Liver (tissue), 9 donors: Measurements from ENCODE around the gene ENO4. TPM values are rescaled to one million over a fixed set of nuclear protein-coding genes. Genes with fewer than 3 reads are reported as not detected.

Experiments
- DNase-seq: peaks from one replicate; pipeline ENCODE4 v3.0.0-alpha.2; 2017; ENCODE audit warnings: low spot score
- H3K27ac ChIP-seq, 2 donors: one replicate each; pipeline ENCODE4 v1.7.0; 2013; ENCODE audit warnings: inconsistent platforms in 2 of 2, low read length in 2 of 2, control low read depth in 1 of 2, low read depth in 1 of 2, mild to moderate bottlenecking in 1 of 2
- H3K27me3 ChIP-seq, 4 donors: one replicate each; pipeline versions ENCODE4 v1.6.1 to v1.7.0; 2013; ENCODE audit warnings: low read length in 3 of 4, inconsistent platforms in 1 of 4, mild to moderate bottlenecking in 1 of 4, moderate library complexity in 1 of 4; ENCODE audit not compliant: control insufficient read depth in 4 of 4, insufficient read depth in 4 of 4
- H3K36me3 ChIP-seq, 4 donors: one replicate each; pipeline versions ENCODE4 v1.6.1 to v1.7.0; 2013; ENCODE audit warnings: low read length in 3 of 4, mild to moderate bottlenecking in 3 of 4, low read depth in 1 of 4, moderate library complexity in 1 of 4; ENCODE audit not compliant: control insufficient read depth in 4 of 4, insufficient read depth in 3 of 4
- H3K4me1 ChIP-seq, 4 donors: one replicate each; pipeline versions ENCODE4 v1.6.1 to v1.7.0; 2013; ENCODE audit warnings: low read length in 3 of 4, mild to moderate bottlenecking in 3 of 4, moderate library complexity in 1 of 4; ENCODE audit not compliant: control insufficient read depth in 4 of 4, insufficient read depth in 4 of 4
- H3K4me3 ChIP-seq, 3 donors: one replicate each; pipeline versions ENCODE4 v1.6.1 to v1.7.0; 2013; ENCODE audit warnings: low read length in 3 of 3, control low read depth in 1 of 3, low read depth in 1 of 3, mild to moderate bottlenecking in 1 of 3
- H3K9ac ChIP-seq, 2 donors: one replicate each; pipeline ENCODE4 v1.7.0; 2013; ENCODE audit warnings: low read length in 2 of 2, mild to moderate bottlenecking in 2 of 2, moderate library complexity in 2 of 2, control low read depth in 1 of 2, low read depth in 1 of 2
- H3K9me3 ChIP-seq, 4 donors: one replicate each; pipeline versions ENCODE4 v1.6.1 to v1.7.0; 2013; ENCODE audit warnings: low read length in 3 of 4; ENCODE audit not compliant: control insufficient read depth in 4 of 4
- EGR1 ChIP-seq, 2 donors: IDR thresholded peaks; 2 replicates each; pipeline ENCODE4 v1.6.1; 2016 to 2018; ENCODE audit warnings: antibody characterized with exemption in 2 of 2, low read depth in 2 of 2
- FOXA1 ChIP-seq: IDR thresholded peaks from 2 replicates; pipeline ENCODE4 v1.6.1; 2016; ENCODE audit warnings: antibody characterized with exemption
- FOXA2 ChIP-seq: IDR thresholded peaks from 2 replicates; pipeline ENCODE4 v1.6.1; 2016; ENCODE audit warnings: antibody characterized with exemption
- GABPA ChIP-seq, 2 donors: IDR thresholded peaks in 1 of 2; conservative IDR thresholded peaks in 1 of 2; 2 replicates each; pipeline ENCODE4 v1.6.1; 2016; ENCODE audit warnings: antibody characterized with exemption in 2 of 2, mild to moderate bottlenecking in 1 of 2, moderate library complexity in 1 of 2
- HNF4A ChIP-seq, 2 donors: conservative IDR thresholded peaks; 2 replicates each; pipeline ENCODE4 v1.6.1; 2016; ENCODE audit warnings: antibody characterized with exemption in 2 of 2, mild to moderate bottlenecking in 2 of 2
- HNF4G ChIP-seq: IDR thresholded peaks from 2 replicates; pipeline ENCODE4 v1.6.1; 2016; ENCODE audit warnings: antibody characterized with exemption
- JUND ChIP-seq, 2 donors: IDR thresholded peaks; 2 replicates each; pipeline ENCODE4 v1.6.1; 2016; ENCODE audit warnings: antibody characterized with exemption in 2 of 2
- NR2F2 ChIP-seq: IDR thresholded peaks from 2 replicates; pipeline ENCODE4 v1.6.1; 2016; ENCODE audit warnings: antibody characterized with exemption
- RAD21 ChIP-seq, 2 donors: IDR thresholded peaks; 2 replicates each; pipeline ENCODE4 v1.6.1; 2016; ENCODE audit warnings: antibody characterized with exemption in 2 of 2, mild to moderate bottlenecking in 2 of 2
- RXRA ChIP-seq, 2 donors: IDR thresholded peaks; 2 replicates each; pipeline ENCODE4 v1.6.1; 2017 to 2018; ENCODE audit warnings: antibody characterized with exemption in 2 of 2, mild to moderate bottlenecking in 1 of 2
- SP1 ChIP-seq: IDR thresholded peaks from 2 replicates; pipeline ENCODE4 v1.6.1; 2018; ENCODE audit warnings: antibody characterized with exemption, mild to moderate bottlenecking
- YY1 ChIP-seq: IDR thresholded peaks from 2 replicates; pipeline ENCODE4 v1.6.1; 2016; ENCODE audit warnings: antibody characterized with exemption, mild to moderate bottlenecking
- WGBS: extraction: QIAGEN DNeasy Blood & Tissue Kit; methylation state at CpG from one replicate; pipeline ENCODE4 v1.1.7; 2013; 5-methylcytosine and 5-hydroxymethylcytosine counted together
- polyA plus RNA-seq, 2 donors: library from polyadenylated mRNA; stranded (reverse) in 1 of 2; unstranded in 1 of 2; fragments of 200-250 nt in 1 of 2; fragments of >200 nt in 1 of 2; fragmentation: Nextera tagmentation in 1 of 2; extraction: Ambion mirVana in 1 of 2; gene quantifications; one replicate each; pipeline versions ENCODE4 v1.2.1 to v1.2.3, GENCODE V29; 2013 to 2015
- total RNA-seq, 2 donors: library from RNA; depleted of rRNA; stranded (reverse); fragments of >200 nt; gene quantifications; one replicate each; pipeline ENCODE4 v1.2.3, GENCODE V29; 2014
- TF ChIP-seq, protein P1 (sequence below): IDR thresholded peaks from 2 replicates; pipeline ENCODE4 v1.6.1; 2016; ENCODE audit warnings: antibody characterized with exemption, mild to moderate bottlenecking
- TF ChIP-seq, protein P2 (sequence below): IDR thresholded peaks from 2 replicates; pipeline ENCODE4 v1.6.1; 2016; ENCODE audit warnings: antibody characterized with exemption
- TF ChIP-seq, protein P3 (sequence below): IDR thresholded peaks from 2 replicates; pipeline ENCODE4 v1.6.1; 2016; ENCODE audit warnings: antibody characterized with exemption
- TF ChIP-seq, protein P4 (sequence below): IDR thresholded peaks from 2 replicates; pipeline ENCODE4 v1.6.1; 2016; ENCODE audit warnings: antibody characterized with exemption
- TF ChIP-seq, protein P5 (sequence below): fragments of 150-350 bp; IDR thresholded peaks from 2 replicates; pipeline ENCODE4 v1.5.1; 2017; ENCODE audit warnings: improper control_type of control experiment, low read depth, low read length; ENCODE audit not compliant: missing input control
- donor health status: healthy.
- donor health status: healthy.
- donor health status: healthy.
- donor health status: healthy.
- donor health status: healthy.

The ENO4 gene
- total and polyA plus RNA-seq, 4 donors = 0.03 to 0.19 (median 0.10) TPM

- TF ChIP-seq, protein P1, sequence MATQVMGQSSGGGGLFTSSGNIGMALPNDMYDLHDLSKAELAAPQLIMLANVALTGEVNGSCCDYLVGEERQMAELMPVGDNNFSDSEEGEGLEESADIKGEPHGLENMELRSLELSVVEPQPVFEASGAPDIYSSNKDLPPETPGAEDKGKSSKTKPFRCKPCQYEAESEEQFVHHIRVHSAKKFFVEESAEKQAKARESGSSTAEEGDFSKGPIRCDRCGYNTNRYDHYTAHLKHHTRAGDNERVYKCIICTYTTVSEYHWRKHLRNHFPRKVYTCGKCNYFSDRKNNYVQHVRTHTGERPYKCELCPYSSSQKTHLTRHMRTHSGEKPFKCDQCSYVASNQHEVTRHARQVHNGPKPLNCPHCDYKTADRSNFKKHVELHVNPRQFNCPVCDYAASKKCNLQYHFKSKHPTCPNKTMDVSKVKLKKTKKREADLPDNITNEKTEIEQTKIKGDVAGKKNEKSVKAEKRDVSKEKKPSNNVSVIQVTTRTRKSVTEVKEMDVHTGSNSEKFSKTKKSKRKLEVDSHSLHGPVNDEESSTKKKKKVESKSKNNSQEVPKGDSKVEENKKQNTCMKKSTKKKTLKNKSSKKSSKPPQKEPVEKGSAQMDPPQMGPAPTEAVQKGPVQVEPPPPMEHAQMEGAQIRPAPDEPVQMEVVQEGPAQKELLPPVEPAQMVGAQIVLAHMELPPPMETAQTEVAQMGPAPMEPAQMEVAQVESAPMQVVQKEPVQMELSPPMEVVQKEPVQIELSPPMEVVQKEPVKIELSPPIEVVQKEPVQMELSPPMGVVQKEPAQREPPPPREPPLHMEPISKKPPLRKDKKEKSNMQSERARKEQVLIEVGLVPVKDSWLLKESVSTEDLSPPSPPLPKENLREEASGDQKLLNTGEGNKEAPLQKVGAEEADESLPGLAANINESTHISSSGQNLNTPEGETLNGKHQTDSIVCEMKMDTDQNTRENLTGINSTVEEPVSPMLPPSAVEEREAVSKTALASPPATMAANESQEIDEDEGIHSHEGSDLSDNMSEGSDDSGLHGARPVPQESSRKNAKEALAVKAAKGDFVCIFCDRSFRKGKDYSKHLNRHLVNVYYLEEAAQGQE = no peak
- TF ChIP-seq FOXA2 (no peak), RAD21 (IDR thresholded peaks at IDR 0.05) (no peak), JUND (IDR thresholded peaks at IDR 0.05) (no peak)
- TF ChIP-seq, protein P2, sequence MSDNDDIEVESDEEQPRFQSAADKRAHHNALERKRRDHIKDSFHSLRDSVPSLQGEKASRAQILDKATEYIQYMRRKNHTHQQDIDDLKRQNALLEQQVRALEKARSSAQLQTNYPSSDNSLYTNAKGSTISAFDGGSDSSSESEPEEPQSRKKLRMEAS = no peak
Measured at GRCh38 chr10:116907245-116907987, 58.1 kb downstream of the ENO4 start (continued).

GRCh38 chr10:116909307-116909706 is 60.0 kb downstream of the ENO4 start:
- 92% methylated on average over 1 of the region's 1 CpG for WGBS
- Histone ChIP-seq H3K9me3 (no peaks in the 10 kb centered on the region), H3K27me3 (no peaks in the 10 kb centered on the region), H3K27ac (no peak overlapping the region), H3K36me3 (peaks cover 0 to 24% (median 11%) of the 10 kb centered on the region in 4 donors), H3K4me3 (no peak overlapping the region), H3K4me1 (peaks cover 0 to 9% (median 6%) of the 10 kb centered on the region in 4 donors), H3K9ac (no peak overlapping the region)
- DNase-seq = no peak
- no peak for TF ChIP-seq SP1
- TF ChIP-seq JUND (IDR thresholded peaks at IDR 0.05) = no peak
- TF ChIP-seq HNF4G = no peak
- TF ChIP-seq GABPA (IDR thresholded peaks at IDR 0.05 in 1 of 2, conservative IDR thresholded peaks at IDR 0.05 in 1 of 2) = no peak
- no peak for TF ChIP-seq FOXA1
- TF ChIP-seq, protein P3, sequence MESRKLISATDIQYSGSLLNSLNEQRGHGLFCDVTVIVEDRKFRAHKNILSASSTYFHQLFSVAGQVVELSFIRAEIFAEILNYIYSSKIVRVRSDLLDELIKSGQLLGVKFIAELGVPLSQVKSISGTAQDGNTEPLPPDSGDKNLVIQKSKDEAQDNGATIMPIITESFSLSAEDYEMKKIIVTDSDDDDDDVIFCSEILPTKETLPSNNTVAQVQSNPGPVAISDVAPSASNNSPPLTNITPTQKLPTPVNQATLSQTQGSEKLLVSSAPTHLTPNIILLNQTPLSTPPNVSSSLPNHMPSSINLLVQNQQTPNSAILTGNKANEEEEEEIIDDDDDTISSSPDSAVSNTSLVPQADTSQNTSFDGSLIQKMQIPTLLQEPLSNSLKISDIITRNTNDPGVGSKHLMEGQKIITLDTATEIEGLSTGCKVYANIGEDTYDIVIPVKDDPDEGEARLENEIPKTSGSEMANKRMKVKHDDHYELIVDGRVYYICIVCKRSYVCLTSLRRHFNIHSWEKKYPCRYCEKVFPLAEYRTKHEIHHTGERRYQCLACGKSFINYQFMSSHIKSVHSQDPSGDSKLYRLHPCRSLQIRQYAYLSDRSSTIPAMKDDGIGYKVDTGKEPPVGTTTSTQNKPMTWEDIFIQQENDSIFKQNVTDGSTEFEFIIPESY = no peak
- no peak for TF ChIP-seq NR2F2
- no peak for TF ChIP-seq EGR1 (IDR thresholded peaks at IDR 0.05; ENCODE audit: low read depth in 2 of 2)
- TF ChIP-seq YY1 = no peak
- TF ChIP-seq, protein P4, sequence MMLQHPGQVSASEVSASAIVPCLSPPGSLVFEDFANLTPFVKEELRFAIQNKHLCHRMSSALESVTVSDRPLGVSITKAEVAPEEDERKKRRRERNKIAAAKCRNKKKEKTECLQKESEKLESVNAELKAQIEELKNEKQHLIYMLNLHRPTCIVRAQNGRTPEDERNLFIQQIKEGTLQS = no peak
- no peak for TF ChIP-seq FOXA2
- TF ChIP-seq, protein P2 = no peak
- TF ChIP-seq HNF4A (conservative IDR thresholded peaks at IDR 0.05) = no peak
- TF ChIP-seq, protein P5, sequence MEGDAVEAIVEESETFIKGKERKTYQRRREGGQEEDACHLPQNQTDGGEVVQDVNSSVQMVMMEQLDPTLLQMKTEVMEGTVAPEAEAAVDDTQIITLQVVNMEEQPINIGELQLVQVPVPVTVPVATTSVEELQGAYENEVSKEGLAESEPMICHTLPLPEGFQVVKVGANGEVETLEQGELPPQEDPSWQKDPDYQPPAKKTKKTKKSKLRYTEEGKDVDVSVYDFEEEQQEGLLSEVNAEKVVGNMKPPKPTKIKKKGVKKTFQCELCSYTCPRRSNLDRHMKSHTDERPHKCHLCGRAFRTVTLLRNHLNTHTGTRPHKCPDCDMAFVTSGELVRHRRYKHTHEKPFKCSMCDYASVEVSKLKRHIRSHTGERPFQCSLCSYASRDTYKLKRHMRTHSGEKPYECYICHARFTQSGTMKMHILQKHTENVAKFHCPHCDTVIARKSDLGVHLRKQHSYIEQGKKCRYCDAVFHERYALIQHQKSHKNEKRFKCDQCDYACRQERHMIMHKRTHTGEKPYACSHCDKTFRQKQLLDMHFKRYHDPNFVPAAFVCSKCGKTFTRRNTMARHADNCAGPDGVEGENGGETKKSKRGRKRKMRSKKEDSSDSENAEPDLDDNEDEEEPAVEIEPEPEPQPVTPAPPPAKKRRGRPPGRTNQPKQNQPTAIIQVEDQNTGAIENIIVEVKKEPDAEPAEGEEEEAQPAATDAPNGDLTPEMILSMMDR = no peak
- TF ChIP-seq, protein P1 = no peak
- no peak for TF ChIP-seq RXRA (IDR thresholded peaks at IDR 0.05)
